K562 (cell line): ENCODE measurements around the gene SCYL1. TPM values are rescaled to one million over a fixed set of nuclear protein-coding genes. Genes with fewer than 3 reads are reported as not detected.

ENCODE experiments used
- ADNP ChIP-seq: fragments of 200-800 bp; sonication (Bioruptor generic); IDR thresholded peaks from 2 replicates; pipeline ENCODE4 v1.6.1; 2016; ENCODE audit warnings: missing genetic modification characterization, missing compliant biosample characterization
- ATF3 ChIP-seq, 2 experiments: fragments of 450-650 bp in 1 of 2; sonication (generic) in 1 of 2; formaldehyde crosslinking in 1 of 2; IDR thresholded peaks in 1 of 2; conservative IDR thresholded peaks in 1 of 2; 2 replicates each; pipeline versions ENCODE4 v1.6.1 to v1.8.1; 2016 to 2023; ENCODE audit warnings: mild to moderate bottlenecking in 2 of 2, moderate library complexity in 2 of 2, inconsistent platforms in 1 of 2, missing genetic modification reagents in 1 of 2
- BCLAF1 ChIP-seq, 2 experiments: fragments of 450-650 bp in 1 of 2; IDR thresholded peaks; 2 replicates each; pipeline ENCODE4 v1.6.1; 2011 to 2017; ENCODE audit warnings: low read depth in 2 of 2, antibody characterized with exemption in 1 of 2, borderline replicate concordance in 1 of 2, low read length in 1 of 2, mild to moderate bottlenecking in 1 of 2, mixed read lengths in 1 of 2; ENCODE audit not compliant: control insufficient read depth in 1 of 2
- E2F8 ChIP-seq: fragments of 450-650 bp; IDR thresholded peaks from 2 replicates; pipeline ENCODE4 v1.7.1; 2018; ENCODE audit warnings: mild to moderate bottlenecking, low read depth; ENCODE audit not compliant: partially characterized antibody
- GABPA ChIP-seq: fragments of 200-800 bp; sonication (Bioruptor generic); conservative IDR thresholded peaks from 2 replicates; pipeline ENCODE4 v1.6.1; 2016; ENCODE audit warnings: low read depth, missing genetic modification characterization, missing compliant biosample characterization
- IFI16 ChIP-seq: fragments of 250-450 bp; sonication (Bioruptor Pico); IDR thresholded peaks from 2 replicates; pipeline ENCODE4 v2.1.2; 2022; ENCODE audit warnings: mild to moderate bottlenecking, inconsistent platforms
- NR1H2 ChIP-seq: sonication (generic); formaldehyde crosslinking; IDR thresholded peaks from 2 replicates; pipeline ENCODE4 v1.4.0; 2020; ENCODE audit warnings: mild to moderate bottlenecking, missing genetic modification reagents
- SREBF1 ChIP-seq: fragments of 150-350 bp; IDR thresholded peaks from 2 replicates; pipeline ENCODE4 v1.6.1; 2014; ENCODE audit warnings: antibody characterized with exemption, low read depth, low read length, borderline replicate concordance
- ZNF609 ChIP-seq: sonication (generic); formaldehyde crosslinking; IDR thresholded peaks from 2 replicates; pipeline ENCODE4 v1.8.1; 2023; ENCODE audit warnings: missing genetic modification reagents, mild to moderate bottlenecking, borderline replicate concordance
- polyA plus RNA-seq, 8 experiments: library from polyadenylated mRNA; depleted of rRNA in 4 of 8; stranded (reverse) in 5 of 8; unstranded in 3 of 8; fragments of >200 nt; fragmentation: Nextera tagmentation in 2 of 8; fragmentation: Illumina TruSeq in 1 of 8; extraction: Ambion mirVana in 2 of 8; extraction: Trizol in 1 of 8; gene quantifications; 2 replicates each; pipeline versions ENCODE4 v1.2.1 to v1.2.3, GENCODE V29; 2011 to 2014; ENCODE audit warnings: inconsistent platforms in 1 of 8, missing spikeins in 1 of 8
- total RNA-seq, 7 experiments: library from RNA; depleted of rRNA in 6 of 7; stranded (reverse); fragments of >200 nt in 6 of 7; fragmentation: Illumina TruSeq in 2 of 7; extraction: Trizol in 2 of 7; gene quantifications; 2 replicates each; pipeline versions ENCODE4 v1.2.1 to v1.2.3, GENCODE V29; 2011 to 2021; ENCODE audit warnings: low replicate concordance in 1 of 7
- TF ChIP-seq, protein P1 (sequence below): sonication (generic); formaldehyde crosslinking; IDR thresholded peaks from 2 replicates; pipeline ENCODE4 v1.8.1; 2023; ENCODE audit warnings: mild to moderate bottlenecking, missing genetic modification reagents

Gene SCYL1
- total and polyA plus RNA-seq, 9 of the 15 experiments (the other 6 are each of a cell fraction or from before 2014, with no cell fraction given): 1.9 to 145 (median 57.6) TPM

DNA sequence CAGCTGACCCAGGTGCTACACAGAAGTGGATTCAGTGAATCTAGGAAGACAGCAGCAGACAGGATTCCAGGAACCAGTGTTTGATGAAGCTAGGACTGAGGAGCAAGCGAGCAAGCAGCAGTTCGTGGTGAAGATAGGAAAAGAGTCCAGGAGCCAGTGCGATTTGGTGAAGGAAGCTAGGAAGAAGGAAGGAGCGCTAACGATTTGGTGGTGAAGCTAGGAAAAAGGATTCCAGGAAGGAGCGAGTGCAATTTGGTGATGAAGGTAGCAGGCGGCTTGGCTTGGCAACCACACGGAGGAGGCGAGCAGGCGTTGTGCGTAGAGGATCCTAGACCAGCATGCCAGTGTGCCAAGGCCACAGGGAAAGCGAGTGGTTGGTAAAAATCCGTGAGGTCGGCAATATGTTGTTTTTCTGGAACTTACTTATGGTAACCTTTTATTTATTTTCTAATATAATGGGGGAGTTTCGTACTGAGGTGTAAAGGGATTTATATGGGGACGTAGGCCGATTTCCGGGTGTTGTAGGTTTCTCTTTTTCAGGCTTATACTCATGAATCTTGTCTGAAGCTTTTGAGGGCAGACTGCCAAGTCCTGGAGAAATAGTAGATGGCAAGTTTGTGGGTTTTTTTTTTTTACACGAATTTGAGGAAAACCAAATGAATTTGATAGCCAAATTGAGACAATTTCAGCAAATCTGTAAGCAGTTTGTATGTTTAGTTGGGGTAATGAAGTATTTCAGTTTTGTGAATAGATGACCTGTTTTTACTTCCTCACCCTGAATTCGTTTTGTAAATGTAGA, 24.3 kb upstream of the SCYL1 start (continued):
- TF ChIP-seq BCLAF1 (IDR thresholded peaks at IDR 0.05; ENCODE audit: borderline replicate concordance in 1 of 2, control insufficient read depth in 1 of 2, low read depth in 2 of 2, low read length in 1 of 2): peak; percentile 86 to 95
- TF ChIP-seq ADNP: no peak
- 0 out of 2 replicates have a peak, but pooled peaks have one; percentile 22 for TF ChIP-seq ZNF609 (CRISPR knock-in tag)
- TF ChIP-seq SREBF1: no peak
- TF ChIP-seq, protein P1, sequence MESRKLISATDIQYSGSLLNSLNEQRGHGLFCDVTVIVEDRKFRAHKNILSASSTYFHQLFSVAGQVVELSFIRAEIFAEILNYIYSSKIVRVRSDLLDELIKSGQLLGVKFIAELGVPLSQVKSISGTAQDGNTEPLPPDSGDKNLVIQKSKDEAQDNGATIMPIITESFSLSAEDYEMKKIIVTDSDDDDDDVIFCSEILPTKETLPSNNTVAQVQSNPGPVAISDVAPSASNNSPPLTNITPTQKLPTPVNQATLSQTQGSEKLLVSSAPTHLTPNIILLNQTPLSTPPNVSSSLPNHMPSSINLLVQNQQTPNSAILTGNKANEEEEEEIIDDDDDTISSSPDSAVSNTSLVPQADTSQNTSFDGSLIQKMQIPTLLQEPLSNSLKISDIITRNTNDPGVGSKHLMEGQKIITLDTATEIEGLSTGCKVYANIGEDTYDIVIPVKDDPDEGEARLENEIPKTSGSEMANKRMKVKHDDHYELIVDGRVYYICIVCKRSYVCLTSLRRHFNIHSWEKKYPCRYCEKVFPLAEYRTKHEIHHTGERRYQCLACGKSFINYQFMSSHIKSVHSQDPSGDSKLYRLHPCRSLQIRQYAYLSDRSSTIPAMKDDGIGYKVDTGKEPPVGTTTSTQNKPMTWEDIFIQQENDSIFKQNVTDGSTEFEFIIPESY (CRISPR knock-in tag): 0 out of 2 replicates have a peak, but pooled peaks have one; percentile 34
- TF ChIP-seq IFI16: no peak
- TF ChIP-seq GABPA: no peak
- no peak for TF ChIP-seq E2F8
- no peak for TF ChIP-seq NR1H2 (CRISPR knock-in tag)
- no peak for TF ChIP-seq ATF3 (IDR thresholded peaks at IDR 0.05)
- no peak; the same call in 1 of the 2 replicates for TF ChIP-seq ATF3 (CRISPR knock-in tag; conservative IDR thresholded peaks at IDR 0.05)
